PC-9 (cell line): Measurements from ENCODE around the gene IRF5. TPM values are rescaled to one million over a fixed set of nuclear protein-coding genes. Genes with fewer than 3 reads are reported as not detected.

Experiments
- BruUV-seq: library from RNA; stranded (reverse); fragments of 400-500 nt; replicated peaks from 2 replicates; lab custom pipeline; 2021; lab: Mats Ljungman, UMichigan
- CTCF ChIA-PET: fragments of 300-600 bp; sonication (Branson Sonifier 250); formaldehyde crosslinking; loops from one replicate; lab custom pipeline; 2022; ENCODE audit warnings: antibody characterized with exemption; lab: Charles Lee
- POLR2A ChIA-PET: fragments of 300-600 bp; sonication (Branson Sonifier 250); formaldehyde crosslinking; loops from one replicate; lab custom pipeline; 2022; ENCODE audit warnings: antibody characterized with exemption; ENCODE audit not compliant: unreplicated experiment; lab: Charles Lee
- DNase-seq, 2 experiments: peaks; one replicate each; pipeline versions ENCODE4 v3.0.0 to v3.0.0-alpha.2; 2015 to 2022; ENCODE audit warnings: mixed read lengths in 1 of 2
- H2AFZ ChIP-seq: fragments of 200-600 bp; sonication (generic); 2 replicates; pipeline ENCODE4 v1.8.1; 2017; ENCODE audit warnings: antibody characterized with exemption
- H3F3A ChIP-seq: fragments of 200-600 bp; sonication (generic); 2 replicates; pipeline ENCODE4 v1.8.1; 2017; ENCODE audit warnings: antibody characterized with exemption, mild to moderate bottlenecking, low read depth; ENCODE audit not compliant: insufficient read depth
- H3K27ac ChIP-seq: fragments of 200-600 bp; sonication (generic); 2 replicates; pipeline ENCODE4 v1.6.1; 2016; ENCODE audit warnings: mixed run types
- H3K27me3 ChIP-seq: fragments of 200-600 bp; sonication (generic); 2 replicates; pipeline ENCODE4 v1.6.1; 2016; ENCODE audit warnings: low read depth, mixed run types; ENCODE audit not compliant: insufficient read depth
- H3K36me3 ChIP-seq: fragments of 200-600 bp; sonication (generic); 2 replicates; pipeline ENCODE4 v1.6.1; 2016; ENCODE audit warnings: low read depth, mixed run types
- H3K4me1 ChIP-seq: fragments of 200-600 bp; sonication (generic); replicated peaks from 2 replicates; pipeline ENCODE4 v1.6.1; 2016; ENCODE audit warnings: mixed run types; ENCODE audit not compliant: insufficient read depth
- H3K4me2 ChIP-seq: fragments of 200-600 bp; sonication (generic); 2 replicates; pipeline ENCODE4 v1.6.1; 2017; ENCODE audit warnings: mixed run types
- H3K4me3 ChIP-seq: fragments of 200-600 bp; sonication (generic); 2 replicates; pipeline ENCODE4 v1.6.1; 2016; ENCODE audit warnings: mixed run types
- H3K79me2 ChIP-seq: fragments of 200-600 bp; sonication (generic); 2 replicates; pipeline ENCODE4 v1.6.1; 2017; ENCODE audit warnings: low read depth, mixed run types
- H3K9me2 ChIP-seq: fragments of 200-600 bp; sonication (generic); 2 replicates; pipeline ENCODE4 v1.8.1; 2017; ENCODE audit warnings: mild to moderate bottlenecking; ENCODE audit not compliant: insufficient read depth
- H3K9me3 ChIP-seq: fragments of 200-600 bp; sonication (generic); 2 replicates; pipeline ENCODE4 v1.8.1; 2016; ENCODE audit warnings: low read depth; ENCODE audit not compliant: insufficient read depth
- H4K20me1 ChIP-seq: fragments of 200-600 bp; sonication (generic); 2 replicates; pipeline ENCODE4 v1.8.1; 2017; ENCODE audit not compliant: insufficient read depth
- CTCF ChIP-seq: fragments of 200-600 bp; sonication (generic); conservative IDR thresholded peaks from 2 replicates; pipeline ENCODE4 v1.6.1; 2017; ENCODE audit warnings: mixed run types, antibody characterized with exemption, mild to moderate bottlenecking, moderate library complexity
- EZH2 ChIP-seq: fragments of 200-600 bp; sonication (generic); IDR thresholded peaks from 2 replicates; pipeline ENCODE4 v1.8.0; 2017; ENCODE audit warnings: antibody characterized with exemption, low read depth
- intact Hi-C: fragments of 100-400 bp; cut with micrococcal nuclease; formaldehyde crosslinking; loops from one replicate; pipeline ENCODE4 v1.10.0; 2022; ENCODE audit not compliant: unreplicated experiment
- total RNA-seq: library from RNA; stranded (reverse); gene quantifications from 2 replicates; pipeline ENCODE4 v1.2.3, GENCODE V29; 2021

IRF5 gene
- total RNA-seq, 1 experiment from 2014 or later: 3.4 TPM

- no peak for DNase-seq
- intact Hi-C loops: no loop called here
- H3K4me3 ChIP-seq: no peak overlapping the region
- no peaks in the 10 kb centered on the region for H3K27me3 ChIP-seq
- H3K9me2 ChIP-seq: no peaks in the 10 kb centered on the region
- H3F3A ChIP-seq: peaks cover 33% of the 10 kb centered on the region; the same call in 1 of the 2 replicates
- no peaks in the 10 kb centered on the region for H4K20me1 ChIP-seq
- no peak overlapping the region for H3K27ac ChIP-seq
- H3K4me1 ChIP-seq: peaks cover 26% of the 10 kb centered on the region
- H2AFZ ChIP-seq: no peak overlapping the region
- no peak overlapping the region for H3K4me2 ChIP-seq
- ChIA-PET CTCF (interaction anchor here (0.5 kb wide), 1 partner anchor 44 kb away, joined by 6 read pairs; no protein-coding TSS in a partner anchor), POLR2A (no interaction called here)
- TF ChIP-seq EZH2 (no peak), CTCF (no peak)
- H3K79me2 ChIP-seq: no peaks in the 10 kb centered on the region
- H3K36me3 ChIP-seq: 0 out of 2 replicates have a peak, but pooled peaks cover 5% of the 10 kb centered on the region
- H3K9me3 ChIP-seq: no peaks in the 10 kb centered on the region
- BruUV-seq: no TSS peak
Observed at GRCh38 chr7:128899392-128899791, 38.3 kb upstream of the IRF5 start.

- intact Hi-C loops: no loop called here
- H3F3A ChIP-seq: peaks cover 33% of the 10 kb centered on the region; the same call in 1 of the 2 replicates
- ChIA-PET CTCF (no interaction called here), POLR2A (no interaction called here)
- H2AFZ ChIP-seq: no peak overlapping the region
- no peak overlapping the region for H3K4me2 ChIP-seq
- no peak overlapping the region for H3K4me3 ChIP-seq
- no peaks in the 10 kb centered on the region for H4K20me1 ChIP-seq
- 0 out of 2 replicates have a peak, but pooled peaks cover 5% of the 10 kb centered on the region for H3K36me3 ChIP-seq
- no peaks in the 10 kb centered on the region for H3K9me3 ChIP-seq
- no TSS peak for BruUV-seq
- H3K27ac ChIP-seq: no peak overlapping the region
- no peaks in the 10 kb centered on the region for H3K79me2 ChIP-seq
- H3K9me2 ChIP-seq: no peaks in the 10 kb centered on the region
- no peak for DNase-seq
- H3K27me3 ChIP-seq: no peaks in the 10 kb centered on the region
- H3K4me1 ChIP-seq: peaks cover 27% of the 10 kb centered on the region
- TF ChIP-seq CTCF: no peak
- TF ChIP-seq EZH2: no peak
Observed at GRCh38 chr7:128900237-128900636, 37.5 kb upstream of the IRF5 start.

GRCh38 chr7:128902761-128903585, 34.8 kb upstream of the IRF5 start:
- ChIA-PET POLR2A (interaction anchor here (0.7 kb wide), 2 partner anchors 9 to 151 kb away, joined by 3 read pairs; no protein-coding TSS in a partner anchor), CTCF (interaction anchor here (0.7 to 1.6 kb wide), 2 partner anchors 189 to 311 kb away, joined by 3 to 5 read pairs; no protein-coding TSS in a partner anchor)
- Histone ChIP-seq H3K27ac (peak overlapping the region; percentile 66), H3K36me3 (0 out of 2 replicates have a peak, but pooled peaks cover 5% of the 10 kb centered on the region), H3K27me3 (no peaks in the 10 kb centered on the region), H3K9me3 (no peaks in the 10 kb centered on the region), H3K79me2 (no peaks in the 10 kb centered on the region), H3K4me1 (peaks cover 27% of the 10 kb centered on the region), H3F3A (peaks cover 26% of the 10 kb centered on the region; the same call in 1 of the 2 replicates), H3K4me2 (peak overlapping the region; percentile 42), H4K20me1 (no peaks in the 10 kb centered on the region), H3K9me2 (no peaks in the 10 kb centered on the region), H3K4me3 (no peak overlapping the region), H2AFZ (no peak overlapping the region)
- intact Hi-C loops: no loop called here
- BruUV-seq: no TSS peak
- peak; percentile 41 to 63 for DNase-seq
- no peak for TF ChIP-seq CTCF
- no peak for TF ChIP-seq EZH2
